MCF 10A (cell line): ENCODE measurements around the gene SLC2A10. TPM values are rescaled to one million over a fixed set of nuclear protein-coding genes. Genes with fewer than 3 reads are reported as not detected.

Experiments used
- BruUV-seq: library from RNA; stranded (reverse); fragments of 400-500 nt; replicated peaks from 2 replicates; lab custom pipeline; 2021; lab: Mats Ljungman, UMichigan
- CTCF ChIA-PET: fragments of 300-600 bp; sonication (Branson Sonifier 250); formaldehyde crosslinking; extraction: SDS; loops from one replicate; lab custom pipeline; 2021; ENCODE audit warnings: antibody characterized with exemption, inconsistent platforms; lab: Yijun Ruan, JAX
- POLR2A ChIA-PET: fragments of 300-600, 350-650 bp; sonication (Branson Sonifier 250); formaldehyde crosslinking; extraction: SDS; loops from one replicate; lab custom pipeline; 2020; ENCODE audit warnings: antibody characterized with exemption, inconsistent platforms; lab: Yijun Ruan, JAX
- DNase-seq: peaks from one replicate; pipeline ENCODE4 v3.0.0-alpha.2; 2018; ENCODE audit not compliant: unreplicated experiment
- H3K27ac Mint-ChIP-seq: one replicate; pipeline ENCODE4 v1.8.0; 2022; ENCODE audit warnings: mild to moderate bottlenecking, low read depth, mixed read lengths; ENCODE audit not compliant: unreplicated experiment
- H3K27me3 Mint-ChIP-seq: one replicate; pipeline ENCODE4 v1.8.0; 2022; ENCODE audit warnings: mixed read lengths; ENCODE audit not compliant: insufficient read depth, unreplicated experiment
- H3K36me3 Mint-ChIP-seq: one replicate; pipeline ENCODE4 v1.8.0; 2022; ENCODE audit warnings: mild to moderate bottlenecking, moderate library complexity, mixed read lengths; ENCODE audit not compliant: insufficient read depth, unreplicated experiment
- H3K4me1 Mint-ChIP-seq: one replicate; pipeline ENCODE4 v1.8.0; 2022; ENCODE audit warnings: mixed read lengths; ENCODE audit not compliant: insufficient read depth, unreplicated experiment
- H3K4me3 Mint-ChIP-seq: one replicate; pipeline ENCODE4 v1.8.0; 2022; ENCODE audit warnings: mild to moderate bottlenecking, moderate library complexity, mixed read lengths; ENCODE audit not compliant: unreplicated experiment
- H3K9me3 Mint-ChIP-seq: one replicate; pipeline ENCODE4 v1.8.0; 2022; ENCODE audit warnings: mixed read lengths; ENCODE audit not compliant: unreplicated experiment
- intact Hi-C: fragments of 100-400 bp; cut with micrococcal nuclease; formaldehyde crosslinking; loops from 2 replicates; pipeline ENCODE4 v1.14.1; 2022
- total RNA-seq: library from RNA; stranded (reverse); gene quantifications from 2 replicates; pipeline ENCODE4 v1.2.3, GENCODE V29; 2022
- TF ChIP-seq, protein P1 (sequence below): fragments of 200-600 bp; IDR thresholded peaks from one replicate; pipeline ENCODE4 v1.8.0; 2022; ENCODE audit warnings: antibody characterized with exemption, mild to moderate bottlenecking; ENCODE audit not compliant: unreplicated experiment

Gene SLC2A10
- total RNA-seq, 1 experiment from 2014 or later: not detected

DNA sequence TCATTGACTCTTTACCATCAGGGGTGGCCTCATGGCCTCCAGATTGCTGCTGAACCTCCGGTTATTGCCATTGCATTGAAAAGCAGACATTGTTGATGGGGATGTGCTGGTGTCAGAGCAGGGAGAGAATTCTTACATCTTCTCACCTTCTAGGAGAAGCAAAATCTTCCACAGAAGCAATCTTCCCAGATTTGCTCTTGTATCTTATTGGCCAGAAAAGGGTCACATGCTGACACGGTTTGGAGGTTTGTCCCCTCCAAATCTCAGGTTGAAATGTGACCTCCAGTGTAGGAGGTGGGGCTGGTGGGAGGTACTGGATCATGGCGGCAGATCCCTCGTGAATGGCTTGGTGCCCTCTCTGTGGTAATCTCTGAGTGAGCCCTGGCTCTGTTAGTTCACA is 30.9 kb upstream of the SLC2A10 start:
- intact Hi-C loops: no loop called here
- H3K9me3 Mint-ChIP-seq: no peaks in the 10 kb centered on the region
- TF ChIP-seq, protein P1, sequence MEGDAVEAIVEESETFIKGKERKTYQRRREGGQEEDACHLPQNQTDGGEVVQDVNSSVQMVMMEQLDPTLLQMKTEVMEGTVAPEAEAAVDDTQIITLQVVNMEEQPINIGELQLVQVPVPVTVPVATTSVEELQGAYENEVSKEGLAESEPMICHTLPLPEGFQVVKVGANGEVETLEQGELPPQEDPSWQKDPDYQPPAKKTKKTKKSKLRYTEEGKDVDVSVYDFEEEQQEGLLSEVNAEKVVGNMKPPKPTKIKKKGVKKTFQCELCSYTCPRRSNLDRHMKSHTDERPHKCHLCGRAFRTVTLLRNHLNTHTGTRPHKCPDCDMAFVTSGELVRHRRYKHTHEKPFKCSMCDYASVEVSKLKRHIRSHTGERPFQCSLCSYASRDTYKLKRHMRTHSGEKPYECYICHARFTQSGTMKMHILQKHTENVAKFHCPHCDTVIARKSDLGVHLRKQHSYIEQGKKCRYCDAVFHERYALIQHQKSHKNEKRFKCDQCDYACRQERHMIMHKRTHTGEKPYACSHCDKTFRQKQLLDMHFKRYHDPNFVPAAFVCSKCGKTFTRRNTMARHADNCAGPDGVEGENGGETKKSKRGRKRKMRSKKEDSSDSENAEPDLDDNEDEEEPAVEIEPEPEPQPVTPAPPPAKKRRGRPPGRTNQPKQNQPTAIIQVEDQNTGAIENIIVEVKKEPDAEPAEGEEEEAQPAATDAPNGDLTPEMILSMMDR: no peak
- CTCF ChIA-PET: interaction anchor here (4.0 to 6.4 kb wide), 2 partner anchors 9 to 157 kb away, joined by 23 to 125 read pairs; no protein-coding TSS in a partner anchor
- no TSS peak for BruUV-seq
- peaks cover 10% of the 10 kb centered on the region for H3K36me3 Mint-ChIP-seq
- peaks cover 2% of the 10 kb centered on the region for H3K4me1 Mint-ChIP-seq
- no peaks in the 10 kb centered on the region for H3K27me3 Mint-ChIP-seq
- DNase-seq: no peak
- no peak overlapping the region for H3K27ac Mint-ChIP-seq
- POLR2A ChIA-PET: no interaction called here
- H3K4me3 Mint-ChIP-seq: no peak overlapping the region

DNA sequence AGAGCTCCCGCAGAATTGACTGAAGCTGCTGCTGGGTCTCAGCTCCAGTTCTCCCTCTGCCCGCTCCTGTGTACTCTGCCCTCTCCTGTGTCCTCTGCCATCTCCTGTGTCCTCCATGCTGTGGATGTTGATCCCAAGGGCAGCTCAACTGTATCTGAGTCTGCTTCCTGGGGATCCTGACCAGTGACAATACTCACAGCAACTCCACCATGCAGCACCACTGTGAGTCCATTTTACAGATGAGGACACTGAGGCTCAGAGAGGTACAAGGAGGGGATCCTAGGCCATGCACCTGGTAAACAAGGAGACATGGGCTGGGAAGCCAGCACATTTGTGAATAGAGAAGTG is 28.8 kb upstream of the SLC2A10 start:
- Mint-ChIP-seq H3K27ac (no peak overlapping the region), H3K27me3 (no peaks in the 10 kb centered on the region), H3K4me1 (peaks cover 15% of the 10 kb centered on the region), H3K36me3 (peaks cover 28% of the 10 kb centered on the region), H3K9me3 (no peaks in the 10 kb centered on the region), H3K4me3 (no peak overlapping the region)
- BruUV-seq: no TSS peak
- CTCF ChIA-PET: interaction anchor here (0.6 to 6.4 kb wide), 20 partner anchors 9 to 1372 kb away, joined by 3 to 125 read pairs (median 4); partner anchors contain the start of gene TP53RK
- TF ChIP-seq, protein P1: no peak
- intact Hi-C loops: loop anchor here (1.0 kb wide), 1 partner anchor 159 kb away; no protein-coding TSS in a partner anchor
- POLR2A ChIA-PET: interaction anchor here (1.4 to 1.6 kb wide), 2 partner anchors 8 to 14 kb away, joined by 3 to 9 read pairs; partner anchors contain the start of gene TP53RK
- no peak for DNase-seq

DNA sequence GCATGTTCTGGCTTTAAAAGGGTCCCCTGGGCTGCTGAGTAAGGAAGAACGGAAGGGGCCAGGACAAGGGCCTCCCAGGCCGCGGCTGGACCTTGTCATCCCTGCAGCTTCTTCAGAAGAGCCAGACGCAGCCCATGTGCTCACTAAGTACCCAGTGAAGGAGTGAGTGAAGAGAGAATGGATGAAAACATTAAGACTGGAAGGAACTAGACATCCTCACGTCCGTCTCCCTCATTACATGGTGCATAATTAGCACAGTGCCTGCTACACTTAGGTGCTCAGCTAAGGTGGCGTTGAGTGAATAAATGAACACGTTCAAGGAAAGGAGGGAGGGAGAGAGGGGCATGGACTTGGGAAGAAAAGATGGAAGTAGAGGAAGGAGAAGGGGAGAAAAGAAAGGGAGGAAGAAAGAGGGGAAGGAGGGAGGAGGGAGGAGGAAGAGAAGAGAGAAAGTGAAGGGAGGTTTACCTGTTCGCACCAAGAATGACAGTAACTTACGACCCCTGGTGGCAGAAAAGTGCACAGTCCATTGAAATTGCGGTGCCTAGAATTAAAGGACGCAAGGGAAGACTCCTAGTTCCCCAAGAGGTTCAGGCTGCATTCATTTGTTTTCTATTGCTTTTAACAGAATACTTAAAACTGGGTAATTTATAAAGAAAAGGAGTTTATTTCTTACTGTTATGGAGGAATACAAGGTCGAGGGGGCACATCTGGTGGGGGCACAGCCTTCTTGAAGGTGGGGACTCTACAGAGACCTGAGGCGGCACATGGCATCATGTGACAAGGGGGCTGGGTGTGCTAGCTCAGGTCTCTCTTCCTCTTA is 28.2 kb upstream of the SLC2A10 start:
- intact Hi-C loops: loop anchor here (1.0 kb wide), 1 partner anchor 160 kb away; no protein-coding TSS in a partner anchor
- H3K9me3 Mint-ChIP-seq: no peaks in the 10 kb centered on the region
- POLR2A ChIA-PET: interaction anchor here (1.4 to 1.6 kb wide), 2 partner anchors 8 to 14 kb away, joined by 3 to 9 read pairs; partner anchors contain the start of gene TP53RK
- DNase-seq: peak; percentile 70
- H3K27ac Mint-ChIP-seq: no peak overlapping the region
- CTCF ChIA-PET: interaction anchor here (0.6 to 6.4 kb wide), 26 partner anchors 9 to 1592 kb away, joined by 3 to 125 read pairs (median 3); partner anchors contain the start of gene TP53RK
- no peaks in the 10 kb centered on the region for H3K27me3 Mint-ChIP-seq
- TF ChIP-seq, protein P1: peak; percentile 78
- peaks cover 34% of the 10 kb centered on the region for H3K36me3 Mint-ChIP-seq
- H3K4me1 Mint-ChIP-seq: peaks cover 16% of the 10 kb centered on the region
- H3K4me3 Mint-ChIP-seq: no peak overlapping the region
- no TSS peak for BruUV-seq
